IMR-90 (cell line): ENCODE measurements around the gene MICAL3. TPM values are rescaled to one million over a fixed set of nuclear protein-coding genes. Genes with fewer than 3 reads are reported as not detected.
A peak's percentile ranks its signal among the peaks of the same experiment; 100 is the strongest.

Experiments used
- ATAC-seq: fragments of 200-7000 bp; cut with Tn5 transposase; 2 replicates; pipeline ENCODE4 v1.9.1; 2020; ENCODE audit warnings: low read depth, mild to moderate bottlenecking, moderate library complexity
- BruUV-seq: library from RNA; stranded (reverse); fragments of 400-500 nt; replicated peaks from 2 replicates; lab custom pipeline; 2021; lab: Mats Ljungman, UMichigan
- CTCF ChIA-PET: fragments of 300-600 bp; formaldehyde crosslinking; extraction: SDS; loops from one replicate; lab custom pipeline; 2021; ENCODE audit warnings: antibody characterized with exemption; lab: Yijun Ruan, JAX
- POLR2A ChIA-PET: fragments of 300-600 bp; sonication (Branson Sonifier 250); formaldehyde crosslinking; loops from one replicate; lab custom pipeline; 2022; ENCODE audit warnings: antibody characterized with exemption; ENCODE audit not compliant: unreplicated experiment; lab: Charles Lee
- DNase-seq: peaks from one replicate; pipeline ENCODE4 v3.0.0; 2013
- H2AFZ ChIP-seq: replicated peaks from 2 replicates; pipeline ENCODE3; 2013; ENCODE audit warnings: low read length, mild to moderate bottlenecking; ENCODE audit not compliant: poor library complexity
- H2AK5ac ChIP-seq: 2 replicates; pipeline ENCODE4 v1.6.1; 2013; ENCODE audit warnings: low read depth, low read length, inconsistent platforms
- H2AK9ac ChIP-seq: replicated peaks from 2 replicates; pipeline ENCODE3; 2013; ENCODE audit warnings: mild to moderate bottlenecking, low read depth, low read length, moderate library complexity; ENCODE audit not compliant: poor library complexity
- H2BK120ac ChIP-seq: 2 replicates; pipeline ENCODE4 v1.6.1; 2013; ENCODE audit warnings: low read depth, low read length, inconsistent platforms
- H2BK15ac ChIP-seq: 3 replicates; pipeline ENCODE4 v1.6.1; 2013; ENCODE audit warnings: low read depth, low read length, inconsistent platforms
- H2BK20ac ChIP-seq: 2 replicates; pipeline ENCODE4 v1.6.1; 2013; ENCODE audit warnings: low read depth, mild to moderate bottlenecking, inconsistent platforms, low read length, moderate library complexity
- H2BK5ac ChIP-seq: 2 replicates; pipeline ENCODE4 v1.6.1; 2013; ENCODE audit warnings: mild to moderate bottlenecking, low read depth, low read length, inconsistent platforms; ENCODE audit not compliant: poor library complexity, severe bottlenecking
- H3K14ac ChIP-seq: replicated peaks from 2 replicates; pipeline ENCODE4 v1.6.1; 2013; ENCODE audit warnings: low read depth, low read length, inconsistent platforms
- H3K18ac ChIP-seq: 2 replicates; pipeline ENCODE4 v1.6.1; 2013; ENCODE audit warnings: low read depth, low read length, control low read depth
- H3K23ac ChIP-seq: 2 replicates; pipeline ENCODE4 v1.6.1; 2013; ENCODE audit warnings: low read depth, low read length, inconsistent platforms
- H3K27ac ChIP-seq: 2 replicates; pipeline ENCODE4 v1.5.1; 2013; ENCODE audit warnings: mild to moderate bottlenecking, control low read depth, low read length; ENCODE audit not compliant: insufficient read depth
- H3K27me3 ChIP-seq: 2 replicates; pipeline ENCODE4 v1.6.1; 2013; ENCODE audit warnings: low read length; ENCODE audit not compliant: control insufficient read depth, insufficient read depth
- H3K36me3 ChIP-seq: 2 replicates; pipeline ENCODE4 v1.6.1; 2013; ENCODE audit warnings: low read length, mixed read lengths; ENCODE audit not compliant: control insufficient read depth, insufficient read depth
- H3K4ac ChIP-seq: 2 replicates; pipeline ENCODE4 v1.6.1; 2013; ENCODE audit warnings: low read depth, low read length, inconsistent platforms
- H3K4me1 ChIP-seq: 2 replicates; pipeline ENCODE4 v1.6.1; 2013; ENCODE audit warnings: low read length, mixed read lengths; ENCODE audit not compliant: control insufficient read depth, insufficient read depth
- H3K4me2 ChIP-seq: 2 replicates; pipeline ENCODE4 v1.6.1; 2013; ENCODE audit warnings: low read depth, mild to moderate bottlenecking, control low read depth, low read length, moderate library complexity
- H3K4me3 ChIP-seq: 2 replicates; pipeline ENCODE4 v1.5.1; 2013; ENCODE audit warnings: low read depth, mild to moderate bottlenecking, control low read depth, low read length, moderate library complexity; ENCODE audit not compliant: insufficient read depth
- H3K56ac ChIP-seq: 2 replicates; pipeline ENCODE4 v1.6.1; 2013; ENCODE audit warnings: low read length, inconsistent platforms; ENCODE audit not compliant: insufficient read depth; ENCODE audit errors: extremely low read depth
- H3K79me1 ChIP-seq, 2 experiments: 2 replicates each; pipeline ENCODE4 v1.6.1; 2013; ENCODE audit warnings: low read length in 2 of 2, inconsistent platforms in 1 of 2, low read depth in 1 of 2
- H3K9ac ChIP-seq: 2 replicates; pipeline ENCODE4 v1.6.1; 2013; ENCODE audit warnings: low read depth, low read length, control low read depth
- H3K9me1 ChIP-seq: 2 replicates; pipeline ENCODE4 v1.6.1; 2013; ENCODE audit warnings: low read length, inconsistent platforms; ENCODE audit not compliant: insufficient read depth
- H3K9me3 ChIP-seq: 2 replicates; pipeline ENCODE4 v1.6.1; 2013; ENCODE audit warnings: low read length; ENCODE audit not compliant: control insufficient read depth, insufficient read depth
- H4K20me1 ChIP-seq: 2 replicates; pipeline ENCODE4 v1.6.1; 2013; ENCODE audit warnings: low read length, inconsistent platforms; ENCODE audit not compliant: insufficient read depth
- H4K5ac ChIP-seq: 2 replicates; pipeline ENCODE4 v1.6.1; 2013; ENCODE audit warnings: mild to moderate bottlenecking, low read depth, low read length, control low read depth
- H4K8ac ChIP-seq, 2 experiments: 2 replicates each; pipeline ENCODE4 v1.6.1; 2013; ENCODE audit warnings: low read depth in 2 of 2, low read length in 2 of 2, control low read depth in 1 of 2, inconsistent platforms in 1 of 2
- H4K91ac ChIP-seq: 2 replicates; pipeline ENCODE4 v1.6.1; 2013; ENCODE audit warnings: low read depth, low read length, inconsistent platforms; ENCODE audit not compliant: insufficient read depth
- CTCF ChIP-seq: conservative IDR thresholded peaks from 2 replicates; pipeline ENCODE4 v1.5.1; 2012; ENCODE audit warnings: mild to moderate bottlenecking, low read depth, low read length, improper control_type of control experiment
- ELK1 ChIP-seq: fragments of 150-350 bp; IDR thresholded peaks from 2 replicates; pipeline ENCODE4 v1.6.1; 2016; ENCODE audit warnings: low read depth, mild to moderate bottlenecking, low read length, moderate library complexity, borderline replicate concordance
- WGBS, 2 experiments: methylation state at CpG; one replicate each; pipeline versions ENCODE4 v1.1.5 to v1.1.7; 2013; ENCODE audit warnings: missing lambda C conversion rate in 2 of 2; ENCODE audit not compliant: insufficient read length in 1 of 2; ENCODE audit errors: extremely low coverage in 2 of 2; 5-methylcytosine and 5-hydroxymethylcytosine counted together
- dilution Hi-C: fragments of 300-500 bp; cut with HindIII; formaldehyde crosslinking; loops from one replicate; pipeline ENCODE4 v1.14.3; 2018; ENCODE audit warnings: low sequenced_read_pairs; ENCODE audit not compliant: unreplicated experiment
- in situ Hi-C: fragments of 300-500 bp; cut with MboI; formaldehyde crosslinking; loops from 3 replicates; pipeline ENCODE4 v1.14.3; 2019; ENCODE audit warnings: low sequenced_read_pairs, inconsistent platforms, mixed read lengths
- intact Hi-C: fragments of 100-400 bp; cut with micrococcal nuclease; formaldehyde crosslinking; loops from 2 replicates; pipeline ENCODE4 v1.10.0; 2022
- polyA plus RNA-seq, 3 experiments: library from polyadenylated mRNA; depleted of rRNA; stranded (reverse); fragments of >200 nt; gene quantifications; 2 replicates each; pipeline ENCODE4 v1.2.3, GENCODE V29; 2012; ENCODE audit warnings: low replicate concordance in 1 of 3
- total RNA-seq: library from RNA; depleted of rRNA; stranded (reverse); fragments of >200 nt; gene quantifications from 2 replicates; pipeline ENCODE4 v1.2.3, GENCODE V29; 2012

MICAL3 gene
- total and polyA plus RNA-seq, 2 of the 4 experiments (the other 2 are of a cell fraction), result 17.6 to 26.8 TPM

DNA sequence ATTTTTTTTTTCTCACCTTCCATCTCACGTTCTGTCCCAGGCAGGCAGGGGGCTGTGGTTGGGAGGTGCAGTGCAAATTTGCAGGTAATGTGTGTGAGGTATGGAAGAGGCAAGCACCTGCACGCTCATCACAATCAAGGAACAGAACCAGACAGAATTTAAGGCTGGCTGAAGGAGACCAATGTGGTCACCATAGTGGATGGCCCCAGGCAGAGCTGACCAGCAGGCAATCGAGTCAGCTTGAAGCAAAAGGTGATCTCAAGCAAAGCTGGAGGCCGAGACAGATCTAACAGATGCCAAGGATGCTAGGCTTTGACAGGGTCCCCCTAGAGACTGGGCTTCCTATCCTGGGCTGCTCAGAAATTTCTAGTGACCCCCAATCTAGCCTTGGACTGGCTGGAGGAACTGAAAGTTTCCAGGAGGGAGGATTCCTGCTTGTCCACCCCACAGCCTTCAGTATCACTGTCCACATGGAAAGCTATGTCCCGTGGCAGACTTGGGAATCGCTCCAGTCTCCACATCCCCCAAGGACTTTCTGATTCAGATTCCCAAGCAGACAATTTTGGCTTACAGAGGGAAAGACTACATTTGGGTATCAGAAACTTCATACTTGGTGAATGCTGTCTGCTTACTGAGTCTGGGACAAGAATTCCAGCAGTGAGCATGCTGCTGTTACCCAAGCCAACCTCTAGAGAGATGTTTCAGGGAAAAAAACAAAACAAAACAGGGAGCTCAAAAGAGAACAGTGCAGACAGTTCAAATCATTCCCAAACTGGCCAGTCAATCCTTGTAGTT is 9.0 kb upstream of the MICAL3 start:
- no peaks in the 10 kb centered on the region for H3K36me3 ChIP-seq
- ATAC-seq (peak; percentile 38), DNase-seq (peak; percentile 41)
- peak overlapping the region; percentile 25; the same call in 1 of the 2 replicates for H4K5ac ChIP-seq
- peak overlapping the region; percentile 60 for H2AK5ac ChIP-seq
- peak overlapping the region; percentile 77 for H2BK120ac ChIP-seq
- peak overlapping the region; percentile 26 for H4K91ac ChIP-seq
- peak overlapping the region; percentile 83 for H2BK20ac ChIP-seq
- in situ Hi-C loops, result no loop called here
- 96% methylated on average over 3 of the region's 6 CpGs; no CpG with 5 or more reads in 1 of the 2 experiments for WGBS, 2 experiments
- H3K9me3 ChIP-seq, result no peaks in the 10 kb centered on the region
- H2BK5ac ChIP-seq, result peak overlapping the region; percentile 27
- peak overlapping the region; percentile 11 for H2AK9ac ChIP-seq
- H4K8ac ChIP-seq, result peak overlapping the region in 1 of 2 experiments; percentile 25; a peak in 1 of 4 replicates
- H3K4me1 ChIP-seq, result peaks cover 13% of the 10 kb centered on the region
- TF ChIP-seq CTCF (peak; percentile 11; the same call in 1 of the 2 replicates), ELK1 (no peak)
- no peak overlapping the region for H3K4me3 ChIP-seq
- H2BK15ac ChIP-seq, result peak overlapping the region; percentile 34; the same call in 2 of the 3 replicates
- peak overlapping the region; percentile 54; the same call in 1 of the 2 replicates for H3K18ac ChIP-seq
- intact Hi-C loops, result no loop called here
- 0 out of 2 replicates have a peak overlapping the region, but pooled peaks have one; percentile 4 for H3K27ac ChIP-seq
- ChIA-PET CTCF (interaction anchor here (0.6 to 3.2 kb wide), 7 partner anchors 9 to 204 kb away, joined by 3 to 16 read pairs (median 3); partner anchors contain the start of genes MICAL3 and PEX26), POLR2A (no interaction called here)
- dilution Hi-C loops, result no loop called here
- no peak overlapping the region for H3K56ac ChIP-seq
- H4K20me1 ChIP-seq, result peaks cover 5% of the 10 kb centered on the region; the same call in 1 of the 2 replicates
- no peak overlapping the region for H3K9ac ChIP-seq
- H3K14ac ChIP-seq, result peak overlapping the region; percentile 44
- H2AFZ ChIP-seq, result peak overlapping the region; percentile 48
- peak overlapping the region; percentile 65 for H3K4ac ChIP-seq
- H3K23ac ChIP-seq, result 0 out of 2 replicates have a peak overlapping the region, but pooled peaks have one; percentile 19
- no peak overlapping the region for H3K4me2 ChIP-seq
- BruUV-seq, result no TSS peak
- no peaks in the 10 kb centered on the region for H3K79me1 ChIP-seq
- H3K27me3 ChIP-seq, result no peaks in the 10 kb centered on the region
- peaks cover 16% of the 10 kb centered on the region for H3K9me1 ChIP-seq
